ENCODE data around the gene HOXD8. TPM values are rescaled to one million over a fixed set of nuclear protein-coding genes. Genes with fewer than 3 reads are reported as not detected.
A peak's percentile ranks its signal among the peaks of the same experiment; 100 is the strongest.

HOXD8 gene
- total and polyA plus RNA-seq, 2 of the 8 experiments (the other 6 are each of a cell fraction or from before 2014, with no cell fraction given) = not detected

DNA sequence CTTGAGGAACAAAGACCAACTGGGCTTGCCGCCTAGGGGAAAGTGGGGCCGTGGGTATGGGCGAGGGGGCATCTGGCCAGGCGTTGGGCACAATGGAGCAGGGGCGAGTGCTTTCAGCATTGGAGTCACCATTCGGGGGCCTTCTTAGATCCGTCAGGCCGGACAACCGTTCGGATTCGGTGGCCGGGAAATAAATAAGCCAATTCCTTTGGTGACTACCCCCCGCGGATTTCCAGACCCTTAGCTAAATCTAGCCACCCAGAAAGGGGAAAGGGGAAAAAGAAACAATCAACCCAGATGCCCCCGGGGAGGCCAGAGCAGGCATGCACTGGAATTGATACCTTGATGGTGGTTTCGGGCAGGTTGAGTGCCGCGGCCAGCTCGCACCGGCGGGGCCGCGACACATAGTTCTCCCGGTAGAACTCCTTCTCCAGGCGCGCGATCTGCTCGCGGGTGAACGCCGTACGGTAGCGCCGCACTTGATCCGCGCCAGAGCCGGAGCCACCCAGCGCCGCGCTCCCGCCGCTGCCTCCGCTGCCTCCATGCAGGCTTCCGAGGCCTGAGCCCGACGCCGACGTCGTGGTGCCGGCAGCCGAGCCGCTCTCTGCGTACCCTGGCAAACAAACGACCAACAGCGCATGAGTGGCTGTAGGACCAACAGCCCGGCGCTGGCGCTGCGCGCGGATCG is 47.5 kb upstream of the HOXD8 start:
- Histone ChIP-seq H3K27ac (ENCODE audit: low read depth, low read length) (no peak overlapping the region), H3K9ac (replicated peaks in 1 of 4; ENCODE audit: extremely low read depth in 1 of 4, low read depth in 3 of 4, low read length in 3 of 4) (no peak overlapping the region), H4K5ac (ENCODE audit: insufficient read length, low read depth, low read length) (no peak overlapping the region), H4K20me1 (replicated peaks in 1 of 2; ENCODE audit: control insufficient read depth in 1 of 2, insufficient read depth in 2 of 2, low read length in 2 of 2) (peaks cover 11 to 20% of the 10 kb centered on the region in 2 experiments), H3K9me3 (ENCODE audit: insufficient read depth in 2 of 2, low read depth in 1 of 2, low read length in 1 of 2) (no peaks in the 10 kb centered on the region; a peak in 1 of 4 replicates), H2AK5ac (ENCODE audit: low read depth, low read length) (no peak overlapping the region), H3K23ac (ENCODE audit: insufficient read length) (no peak overlapping the region), H4K91ac (replicated peaks; ENCODE audit: insufficient read length, low read length) (no peak overlapping the region), H3K14ac (ENCODE audit: insufficient read length) (no peak overlapping the region), H2BK20ac (ENCODE audit: low read length) (no peak overlapping the region), H3K18ac (ENCODE audit: extremely low read depth, low read length) (no peak overlapping the region), H3K4ac (replicated peaks; ENCODE audit: insufficient read length, low read depth, low read length) (no peak overlapping the region), H2BK5ac (ENCODE audit: low read depth, low read length) (no peak overlapping the region), H3K4me3 (ENCODE audit: extremely low read depth in 1 of 4, insufficient read depth in 2 of 4, low read depth in 3 of 4, low read length in 4 of 4) (peak overlapping the region in 1 of 4 experiments; percentile 4; a peak in 1 of 8 replicates), H3K4me1 (replicated peaks in 1 of 4; ENCODE audit: control insufficient read depth in 3 of 4, insufficient read depth in 4 of 4, low read length in 3 of 4) (peaks cover 0 to 29% (median 13%) of the 10 kb centered on the region in 4 experiments; a peak in 5 of 7 replicates), H3K36me3 (ENCODE audit: control insufficient read depth in 2 of 4, insufficient read depth in 4 of 4, low read length in 3 of 4) (peaks cover 0 to 5% (median 0%) of the 10 kb centered on the region in 4 experiments; a peak in 1 of 8 replicates), H2BK120ac (replicated peaks; ENCODE audit: low read depth, low read length) (no peak overlapping the region), H3K4me2 (ENCODE audit: insufficient read depth in 1 of 2, low read depth in 2 of 2, low read length in 2 of 2) (peak overlapping the region; percentile 41 to 50; a peak in 3 of 4 replicates), H3K27me3 (replicated peaks in 1 of 4; ENCODE audit: control insufficient read depth in 3 of 4, extremely low read depth in 1 of 4, insufficient read depth in 3 of 4, low read length in 3 of 4) (peaks cover 84 to 98% (median 92%) of the 10 kb centered on the region in 4 experiments), H3K79me1 (ENCODE audit: low read depth, low read length) (no peaks in the 10 kb centered on the region), H4K8ac (ENCODE audit: extremely low read depth, insufficient read depth, low read length) (peak overlapping the region; percentile 28; the same call in 1 of the 2 replicates), H3K56ac (replicated peaks; ENCODE audit: insufficient read length, low read depth, low read length) (no peak overlapping the region), H2BK12ac (ENCODE audit: low read depth, low read length) (0 out of 2 replicates have a peak overlapping the region, but pooled peaks have one; percentile 3), H3K79me2 (ENCODE audit: control insufficient read depth in 1 of 2, insufficient read depth in 2 of 2, low read length in 2 of 2) (no peaks in the 10 kb centered on the region), H2AFZ (ENCODE audit: low read length) (no peak overlapping the region), H2BK15ac (ENCODE audit: low read length) (no peak overlapping the region), H3K23me2 (ENCODE audit: low read depth, low read length) (peaks cover 6% of the 10 kb centered on the region; the same call in 1 of the 2 replicates)
- POLR2A ChIA-PET (ENCODE audit: partially characterized antibody) = interaction anchor here (1.8 kb wide), 1 partner anchor 12 kb away, joined by 7 read pairs; no protein-coding TSS in a partner anchor
- no peak for FAIRE-seq
- CTCF ChIA-PET (ENCODE audit: partially characterized antibody) = interaction anchor here (0.7 to 7.8 kb wide), 16 partner anchors 7 to 714 kb away, joined by 3 to 130 read pairs (median 5); partner anchors contain the start of genes HOXD12 and HOXD13
- peak in 1 of 2 experiments; percentile 68 for DNase-seq (ENCODE audit: low read depth in 1 of 2, low spot score in 2 of 2)
- 5% methylated on average over 60 of the region's 62 CpGs; no CpG with 5 or more reads in 1 of the 2 experiments for WGBS, 2 experiments (ENCODE audit: extremely low coverage in 1 of 2, insufficient coverage in 1 of 2, insufficient read length in 1 of 2, insufficient replicate concordance in 2 of 2, low coverage in 1 of 2, low lambda C conversion rate in 2 of 2, missing lambda C conversion rate in 1 of 2)
